ENCODE measurements around the gene INCA1.
"Not testable (repeated sequence)": the region's sequence is repeated elsewhere in the genome, so short reads cannot be mapped to it uniquely, and the experiment has no call there.

The INCA1 gene, protein sequence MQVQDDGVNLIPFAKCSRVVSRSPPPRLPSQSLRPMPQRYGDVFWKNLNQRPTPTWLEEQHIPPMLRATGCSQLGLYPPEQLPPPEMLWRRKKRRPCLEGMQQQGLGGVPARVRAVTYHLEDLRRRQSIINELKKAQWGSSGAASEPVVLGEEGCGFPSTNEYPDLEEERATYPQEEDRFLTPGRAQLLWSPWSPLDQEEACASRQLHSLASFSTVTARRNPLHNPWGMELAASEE

DNA sequence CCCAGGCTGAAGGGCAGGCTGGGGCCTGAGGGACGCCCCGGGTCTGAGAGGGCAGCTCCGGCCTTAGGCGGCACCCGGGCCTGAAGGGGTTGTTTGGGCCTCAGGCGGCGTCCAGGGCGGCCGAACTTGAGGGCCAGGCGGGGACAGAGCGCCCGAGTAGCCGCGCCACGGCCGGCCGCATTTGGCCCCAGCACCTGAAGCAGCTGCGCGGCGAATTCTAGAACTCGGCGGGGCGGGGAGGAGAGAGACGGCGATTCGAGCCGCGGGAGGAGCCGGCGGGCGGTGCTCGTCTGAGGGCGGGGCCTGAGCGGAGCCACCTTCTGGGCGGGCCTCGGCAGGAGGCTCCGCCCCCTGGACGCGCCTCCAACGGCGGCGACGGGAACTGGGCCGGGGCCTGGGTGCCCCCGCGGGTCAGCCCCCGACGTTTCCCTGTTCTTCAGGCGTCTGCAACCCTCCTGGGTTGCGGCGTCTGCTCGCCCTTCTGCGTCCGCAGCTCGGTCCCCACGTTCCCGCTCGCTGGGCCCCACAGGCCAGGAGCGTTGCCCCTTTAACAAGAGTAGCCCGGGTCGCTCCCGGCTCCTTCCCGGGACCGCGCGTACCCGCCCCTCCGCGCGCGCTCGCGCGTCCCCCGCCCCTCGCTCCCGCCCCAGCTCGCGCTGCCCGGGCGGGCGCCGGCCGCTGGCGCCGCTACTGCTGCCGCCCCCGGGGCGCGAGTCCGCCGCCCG, at the start of gene INCA1, which contains the start of gene KIF1C:
Gene INCA1, minus strand, starts transcription at position 221 of the 725 bp plus-strand sequence. CDS start 3,085 bp downstream, outside the sequence.
Gene KIF1C, plus strand, starts transcription at position 649 of the 725 bp plus-strand sequence. CDS start 2,297 bp downstream, outside the sequence.
- peak; percentile 93 for DNase-seq (ENCODE audit: low spot score)

DNA sequence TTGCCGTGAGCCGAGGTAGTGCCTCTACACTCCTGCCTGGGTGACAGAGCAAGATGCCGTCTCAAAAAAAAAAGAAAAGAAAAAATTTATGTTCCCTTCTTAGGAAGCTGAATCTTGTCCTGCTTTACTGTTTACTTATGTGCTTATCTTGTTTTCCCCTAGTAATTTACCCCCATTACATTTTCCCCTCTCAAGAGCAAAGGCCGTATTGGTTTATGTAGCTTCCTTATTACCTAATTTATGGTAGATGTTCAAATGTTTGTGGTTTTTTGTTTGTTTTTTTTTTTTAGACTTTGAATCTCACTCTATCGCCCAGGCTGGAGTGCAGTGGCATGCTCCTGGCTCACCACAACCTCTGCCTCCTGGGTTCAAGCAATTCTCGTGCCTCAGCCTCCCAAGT, 48.2 kb upstream of the INCA1 start:
- no peak for DNase-seq (ENCODE audit: low spot score)

DNA sequence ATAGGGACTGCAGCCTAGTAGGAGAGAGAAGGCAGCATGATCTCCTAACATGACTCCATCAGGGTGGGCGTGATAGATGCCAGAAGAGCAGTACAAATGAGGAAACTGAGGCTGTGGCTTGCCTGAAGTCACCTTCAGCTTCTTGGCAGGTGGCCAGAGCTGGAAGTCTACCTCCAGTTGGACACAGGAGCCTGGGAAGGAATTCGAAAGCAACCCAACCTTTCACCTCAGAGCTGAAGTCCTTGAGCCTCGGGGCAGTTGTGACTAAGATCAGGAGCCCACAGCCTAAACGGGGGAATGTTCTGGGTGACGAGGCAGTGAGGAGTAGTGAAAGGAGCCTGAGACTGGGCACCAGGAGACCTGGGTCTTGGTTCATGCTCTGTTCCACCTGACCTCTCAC, 47.3 kb upstream of the INCA1 start:
- peak; percentile 28 for DNase-seq (ENCODE audit: low spot score)

DNA sequence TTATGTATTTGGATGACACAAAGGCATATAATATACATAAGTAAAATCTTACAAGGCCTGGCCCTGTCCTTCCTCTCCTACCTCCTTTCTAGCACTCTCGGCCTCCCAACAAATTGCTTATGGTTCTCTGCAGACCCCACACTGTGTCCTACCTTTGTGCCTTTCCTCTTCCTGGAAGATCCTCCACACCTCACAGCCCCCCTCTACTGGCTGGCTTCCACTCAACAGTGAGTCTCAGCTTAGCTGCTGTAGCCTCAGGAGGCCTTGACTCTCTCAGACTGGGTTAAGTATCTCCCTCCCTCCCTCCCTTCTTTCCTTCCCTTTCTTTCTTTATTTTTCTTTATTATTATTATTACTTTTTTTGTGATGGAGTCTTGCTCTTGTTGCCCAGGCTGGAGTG, 46.2 kb upstream of the INCA1 start:
- DNase-seq (ENCODE audit: low spot score), result no peak

DNA sequence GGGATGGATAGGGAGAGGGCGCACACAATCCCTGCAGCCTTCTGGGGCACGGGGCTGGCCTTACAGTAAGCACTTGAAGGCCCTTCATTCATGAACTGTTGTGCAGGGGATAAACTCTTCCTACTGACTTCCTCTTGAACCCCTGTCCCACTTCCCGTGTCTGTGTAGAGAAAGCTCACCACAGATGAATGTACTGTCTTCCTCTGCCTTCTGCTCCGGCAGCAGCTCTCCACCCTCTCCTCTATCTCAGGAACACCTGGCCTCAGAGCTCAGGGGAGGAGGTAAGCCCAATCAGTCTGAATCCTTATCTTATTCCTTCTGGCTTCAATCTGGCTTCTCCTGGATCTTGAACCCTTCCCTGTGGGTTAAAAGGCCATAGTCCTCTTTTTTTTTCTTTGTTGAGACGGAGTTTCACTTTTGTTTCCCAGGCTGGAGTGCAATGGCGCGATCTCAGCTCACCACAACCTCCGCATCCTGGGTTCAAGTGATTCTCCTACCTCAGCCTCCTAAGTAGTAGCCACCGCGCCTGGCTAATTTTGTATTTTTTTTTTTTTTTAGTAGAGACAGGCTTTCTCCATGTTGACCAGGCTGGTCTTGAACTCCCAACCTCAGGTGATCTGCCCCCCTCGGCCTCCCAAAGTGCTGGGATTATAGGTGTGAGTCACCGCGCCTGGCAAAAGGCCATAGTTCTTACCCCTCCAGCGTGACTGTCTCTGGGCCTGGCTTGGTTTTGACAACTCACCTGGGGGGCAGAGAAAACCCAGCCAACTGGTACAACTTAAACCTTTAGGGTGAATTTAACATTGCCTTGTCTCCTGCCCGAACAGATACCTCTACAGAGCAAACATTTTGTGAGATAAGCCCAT, 45.1 kb upstream of the INCA1 start:
- no peak for DNase-seq (ENCODE audit: low spot score)

DNA sequence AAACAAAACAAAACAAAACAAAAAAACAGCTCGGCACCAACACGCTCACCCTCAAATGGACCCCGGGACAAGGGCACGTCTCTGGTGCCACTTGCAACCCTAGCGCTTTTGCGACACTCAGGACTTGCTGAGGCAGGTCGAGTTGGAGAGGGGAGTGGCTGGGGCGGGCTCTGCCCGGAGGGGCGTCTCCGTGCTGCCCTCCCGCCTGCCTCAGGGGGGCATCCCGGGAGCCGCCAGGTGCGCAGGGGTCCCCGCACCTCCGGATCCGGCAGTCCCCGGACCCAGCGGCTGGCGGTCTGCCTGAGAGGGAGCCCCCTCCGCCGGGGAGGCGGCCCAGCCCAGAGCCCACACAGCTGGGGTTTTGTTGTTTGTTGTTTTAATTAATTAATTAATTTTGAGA, 38.0 kb upstream of the INCA1 start, which contains the start of gene SLC52A1:
Gene SLC52A1, minus strand, starts transcription at position 112 of the 400 bp plus-strand sequence. CDS start 820 bp downstream, outside the sequence.
- no peak for DNase-seq (ENCODE audit: low spot score)

DNA sequence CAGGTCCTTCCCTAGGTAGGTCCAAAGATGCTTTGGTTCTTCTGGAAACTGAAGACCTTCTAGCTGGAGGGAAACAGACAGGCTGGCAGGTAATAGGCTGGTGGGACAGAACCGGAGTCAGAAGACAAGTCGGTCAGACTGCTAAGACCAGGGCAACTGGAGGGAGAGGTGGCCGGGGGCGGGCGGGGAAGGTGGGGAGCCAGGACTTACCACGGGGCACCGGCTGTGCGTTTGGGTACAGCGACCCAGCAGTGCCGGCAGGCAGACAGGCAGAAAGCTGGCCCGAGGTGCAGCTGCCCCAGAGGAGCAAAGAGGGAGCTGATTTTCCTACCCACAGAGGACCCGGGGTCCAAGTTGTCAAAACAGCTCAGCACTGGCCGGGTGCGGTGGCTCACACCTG, 37.3 kb upstream of the INCA1 start:
- DNase-seq (ENCODE audit: low spot score), result no peak

DNA sequence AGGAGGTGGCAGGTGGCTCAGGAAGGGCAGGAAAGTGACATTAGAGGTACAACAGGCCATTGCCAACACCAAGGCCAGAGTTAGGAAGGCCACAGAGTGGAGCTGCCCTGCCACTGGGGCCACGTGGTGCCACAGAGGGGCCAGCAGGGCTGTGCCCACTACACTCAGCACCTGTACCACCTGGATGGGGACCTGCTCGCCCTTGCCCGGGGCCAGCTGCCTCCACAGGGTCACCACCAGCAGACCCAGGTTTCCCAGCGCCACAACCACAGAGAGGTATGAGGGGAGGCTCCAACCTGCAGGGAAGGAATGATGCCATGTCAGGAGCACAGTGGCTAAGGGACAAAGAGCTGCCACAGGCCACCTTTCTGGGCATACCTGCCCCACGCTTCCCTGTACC, 36.7 kb upstream of the INCA1 start:
- no peak for DNase-seq (ENCODE audit: low spot score)

DNA sequence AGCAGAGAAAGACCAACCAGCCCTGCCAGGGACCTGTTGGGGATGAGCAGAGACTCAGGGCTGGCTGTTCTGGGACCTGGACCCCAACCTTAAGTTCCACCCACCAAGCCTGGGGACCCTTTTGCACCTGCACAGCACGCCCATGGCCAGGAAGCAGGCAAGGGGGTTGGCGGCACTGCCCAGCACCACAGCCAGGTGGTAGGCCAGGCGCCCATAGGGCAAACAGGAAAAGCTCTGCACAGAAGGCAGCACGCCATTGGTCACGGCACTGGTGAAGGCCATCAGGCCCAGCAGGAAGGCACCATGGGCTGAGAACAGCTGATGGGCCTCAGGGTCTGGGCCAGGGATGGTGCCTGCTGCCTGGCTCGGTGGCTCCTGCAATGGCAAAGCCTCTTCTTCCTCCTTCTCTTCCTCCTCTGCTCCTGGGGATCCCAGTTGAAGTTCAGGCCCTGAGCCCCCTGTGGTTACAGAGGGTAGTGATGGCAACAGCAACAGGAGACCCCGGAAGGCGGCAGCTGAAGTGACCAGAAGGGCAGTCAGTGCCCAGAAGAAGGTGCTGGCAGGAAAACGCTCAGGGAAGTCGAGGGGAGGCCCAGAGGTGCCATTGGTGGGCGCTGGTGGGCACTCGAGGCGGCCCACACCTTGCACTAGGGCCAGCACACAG, 36.2 kb upstream of the INCA1 start:
- DNase-seq (ENCODE audit: low spot score), result no peak

DNA sequence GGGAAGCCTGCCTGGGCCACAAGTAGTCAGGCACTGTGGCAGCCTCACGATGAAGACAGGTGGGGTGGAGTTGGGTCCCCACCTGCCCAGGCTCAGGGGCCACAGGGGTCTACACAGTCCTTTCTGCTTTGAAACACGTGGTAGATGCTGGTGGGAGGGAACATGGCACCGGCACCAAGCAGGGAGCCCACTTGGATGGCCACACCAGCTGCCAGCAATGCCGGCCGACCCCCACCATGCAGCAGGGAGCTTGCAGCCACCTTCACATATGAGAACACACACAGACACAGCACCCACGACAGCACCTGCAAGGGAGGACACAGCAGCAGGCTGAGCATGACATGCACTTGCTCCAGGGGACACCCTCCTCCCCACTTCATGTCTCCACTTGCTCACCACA, 35.5 kb upstream of the INCA1 start:
- DNase-seq (ENCODE audit: low spot score), result no peak

DNA sequence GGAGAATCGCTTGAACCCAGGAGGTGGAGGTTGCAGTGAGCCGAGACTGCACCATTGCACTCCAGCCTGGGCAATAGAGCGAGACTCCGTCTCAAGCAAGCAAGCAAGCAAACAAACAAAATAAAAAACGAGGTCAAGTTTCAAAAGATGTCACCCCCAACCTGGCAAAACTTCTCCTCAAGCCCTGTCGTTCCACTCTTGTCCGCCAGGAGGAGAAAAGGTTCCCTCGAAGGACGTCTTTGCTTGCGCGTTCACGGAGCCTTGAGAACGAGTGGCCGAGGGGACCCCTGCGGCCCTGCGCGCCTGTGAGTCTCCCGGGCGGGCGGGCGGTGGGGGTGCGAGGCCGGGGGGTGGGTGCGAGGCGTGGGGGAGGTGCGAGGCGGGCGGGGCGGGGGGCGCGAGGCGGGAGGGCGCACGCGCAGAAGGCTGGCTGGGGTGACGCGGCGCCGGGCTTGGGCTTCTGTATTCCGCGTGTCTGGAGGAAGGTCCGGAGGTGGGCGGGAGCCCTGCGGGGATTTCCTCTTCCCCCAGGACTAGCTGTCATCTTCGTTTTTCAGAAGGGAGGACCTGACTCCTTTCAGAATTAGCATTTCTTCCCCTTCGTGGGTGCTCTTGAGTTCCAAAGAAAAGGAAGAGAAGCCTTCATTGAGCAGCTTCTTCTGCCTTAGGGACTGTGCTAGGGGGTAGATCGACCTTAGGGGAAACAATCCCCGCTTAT, 34.2 kb upstream of the INCA1 start:
- peak; percentile 76 for DNase-seq (ENCODE audit: low spot score)

DNA sequence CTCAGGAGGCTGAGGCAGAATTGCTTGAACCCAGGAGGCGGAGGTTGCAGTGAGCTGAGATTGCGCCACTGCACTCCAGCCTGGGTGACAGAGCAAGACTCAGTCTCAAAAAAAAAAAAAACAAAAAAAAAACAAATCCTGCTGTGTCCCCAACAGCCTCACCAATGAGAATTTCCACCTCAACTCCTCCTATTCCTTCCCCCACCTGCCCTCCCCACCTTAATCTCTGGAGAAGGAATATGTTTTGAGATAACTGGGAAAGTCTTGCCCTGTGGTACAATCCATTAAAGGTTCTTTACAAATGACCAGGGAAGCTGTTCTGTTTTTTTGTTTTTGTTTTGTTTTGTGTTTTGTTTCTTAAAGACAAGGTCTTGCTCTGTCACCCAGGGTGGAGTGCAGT, 32.8 kb upstream of the INCA1 start:
- DNase-seq (ENCODE audit: low spot score), result not testable (repeated sequence)

DNA sequence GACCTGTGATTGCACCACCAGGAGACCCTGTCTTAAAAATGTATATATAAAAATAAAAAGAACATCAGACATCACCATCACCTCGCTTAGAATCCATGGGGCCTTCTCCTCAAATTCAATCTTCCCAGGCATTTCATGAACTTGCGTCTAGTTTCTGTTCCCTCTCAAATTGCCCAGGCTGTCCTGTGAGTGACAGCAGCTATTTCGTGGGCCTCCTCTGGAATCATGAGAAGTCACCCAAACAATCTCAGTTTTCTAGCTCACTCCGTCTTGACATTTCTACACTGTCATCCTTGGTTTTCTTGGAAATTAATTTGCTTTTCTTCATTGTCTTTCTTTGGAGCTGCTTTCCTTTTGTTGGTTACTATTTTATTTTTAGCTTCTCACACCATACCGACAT, 30.6 kb upstream of the INCA1 start:
- DNase-seq (ENCODE audit: low spot score), result no peak

DNA sequence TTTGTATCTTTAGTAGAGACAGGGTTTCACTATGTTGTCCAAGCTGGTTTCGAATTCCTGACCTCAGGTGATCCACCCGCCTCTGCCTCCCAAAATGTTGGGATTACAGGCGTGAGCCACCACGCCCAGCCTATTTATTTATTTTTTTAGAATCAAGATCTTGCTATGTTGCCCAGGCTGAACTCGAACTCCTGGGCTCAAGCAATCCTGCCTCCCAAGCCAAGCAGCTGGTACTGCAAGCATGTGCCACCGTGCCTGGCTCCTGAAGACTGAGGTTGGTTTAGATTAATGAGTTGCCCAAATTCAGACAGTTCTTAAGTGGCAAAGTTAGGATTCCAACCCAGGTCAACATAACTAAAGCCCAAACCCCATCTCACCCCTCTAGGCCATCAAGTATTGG, 30.0 kb upstream of the INCA1 start:
- no peak for DNase-seq (ENCODE audit: low spot score)

DNA sequence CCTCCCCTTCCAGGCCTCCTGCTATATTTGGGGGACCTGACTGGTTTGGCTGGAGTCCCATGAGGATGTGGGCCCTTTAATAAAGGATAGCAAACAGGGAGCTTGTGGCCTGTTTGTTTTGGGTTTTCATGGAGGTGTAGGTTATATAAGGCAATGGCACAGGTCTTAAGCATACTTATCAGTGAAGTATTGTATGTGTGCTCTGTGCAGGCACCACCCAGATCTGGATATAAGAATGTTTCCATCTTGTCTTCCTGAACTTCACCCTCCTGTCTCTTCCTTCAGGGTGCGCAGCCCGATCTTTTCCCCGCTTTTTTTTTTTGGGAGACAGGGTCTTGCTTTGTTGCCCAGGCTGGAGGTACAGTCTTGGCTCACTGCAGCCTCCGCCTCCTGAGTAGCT, 27.3 kb upstream of the INCA1 start:
- no peak for DNase-seq (ENCODE audit: low spot score)

DNA sequence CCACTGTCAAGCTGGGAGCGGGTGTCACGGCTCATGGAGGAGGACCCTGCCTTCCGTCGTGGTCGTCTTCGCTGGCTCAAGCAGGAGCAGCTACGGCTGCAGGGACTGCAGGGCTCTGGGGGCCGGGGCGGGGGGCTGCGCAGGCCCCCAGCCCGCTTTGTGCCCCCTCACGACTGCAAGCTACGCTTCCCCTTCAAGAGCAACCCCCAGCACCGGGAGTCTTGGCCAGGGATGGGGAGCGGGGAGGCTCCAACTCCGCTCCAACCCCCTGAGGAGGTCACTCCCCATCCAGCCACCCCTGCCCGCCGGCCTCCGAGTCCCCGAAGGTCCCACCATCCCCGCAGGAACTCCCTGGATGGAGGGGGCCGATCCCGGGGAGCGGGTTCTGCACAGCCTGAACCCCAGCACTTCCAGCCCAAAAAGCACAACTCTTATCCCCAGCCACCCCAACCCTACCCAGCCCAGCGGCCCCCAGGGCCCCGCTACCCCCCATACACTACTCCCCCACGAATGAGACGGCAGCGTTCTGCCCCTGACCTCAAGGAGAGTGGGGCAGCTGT, 26.3 kb upstream of the INCA1 start:
- no peak for DNase-seq (ENCODE audit: low spot score)

DNA sequence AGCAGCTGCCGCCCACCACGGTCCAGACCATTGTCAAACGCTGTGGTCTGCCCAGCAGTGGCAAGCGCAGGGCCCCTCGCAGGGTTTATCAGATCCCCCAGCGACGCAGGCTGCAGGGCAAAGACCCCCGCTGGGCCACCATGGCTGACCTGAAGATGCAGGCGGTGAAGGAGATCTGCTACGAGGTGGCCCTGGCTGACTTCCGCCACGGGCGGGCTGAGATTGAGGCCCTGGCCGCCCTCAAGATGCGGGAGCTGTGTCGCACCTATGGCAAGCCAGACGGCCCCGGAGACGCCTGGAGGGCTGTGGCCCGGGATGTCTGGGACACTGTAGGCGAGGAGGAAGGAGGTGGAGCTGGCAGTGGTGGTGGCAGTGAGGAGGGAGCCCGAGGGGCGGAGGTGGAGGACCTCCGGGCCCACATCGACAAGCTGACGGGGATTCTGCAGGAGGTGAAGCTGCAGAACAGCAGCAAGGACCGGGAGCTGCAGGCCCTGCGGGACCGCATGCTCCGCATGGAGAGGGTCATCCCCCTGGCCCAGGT, 24.9 kb upstream of the INCA1 start:
- DNase-seq (ENCODE audit: low spot score), result no peak

DNA sequence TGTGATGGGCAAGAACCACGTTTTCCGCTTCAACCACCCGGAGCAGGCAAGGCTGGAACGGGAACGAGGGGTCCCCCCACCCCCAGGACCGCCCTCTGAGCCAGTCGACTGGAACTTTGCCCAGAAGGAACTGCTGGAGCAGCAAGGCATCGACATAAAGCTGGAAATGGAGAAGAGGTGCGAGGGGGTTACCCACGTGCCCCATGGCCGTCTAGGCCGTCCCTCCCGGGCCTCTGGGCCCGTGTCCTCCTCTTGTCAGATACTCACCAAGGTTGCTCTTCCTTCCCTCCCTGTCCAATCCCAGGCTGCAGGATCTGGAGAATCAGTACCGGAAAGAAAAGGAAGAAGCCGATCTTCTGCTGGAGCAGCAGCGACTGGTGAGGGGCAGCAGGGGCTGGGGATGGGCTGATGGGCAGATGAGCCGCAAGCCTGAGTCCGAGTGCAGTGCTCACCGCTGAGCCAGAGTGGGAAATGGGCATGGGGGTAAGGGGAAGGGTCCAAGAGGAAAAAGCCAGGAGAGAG, 23.2 kb upstream of the INCA1 start:
- DNase-seq (ENCODE audit: low spot score), result no peak

DNA sequence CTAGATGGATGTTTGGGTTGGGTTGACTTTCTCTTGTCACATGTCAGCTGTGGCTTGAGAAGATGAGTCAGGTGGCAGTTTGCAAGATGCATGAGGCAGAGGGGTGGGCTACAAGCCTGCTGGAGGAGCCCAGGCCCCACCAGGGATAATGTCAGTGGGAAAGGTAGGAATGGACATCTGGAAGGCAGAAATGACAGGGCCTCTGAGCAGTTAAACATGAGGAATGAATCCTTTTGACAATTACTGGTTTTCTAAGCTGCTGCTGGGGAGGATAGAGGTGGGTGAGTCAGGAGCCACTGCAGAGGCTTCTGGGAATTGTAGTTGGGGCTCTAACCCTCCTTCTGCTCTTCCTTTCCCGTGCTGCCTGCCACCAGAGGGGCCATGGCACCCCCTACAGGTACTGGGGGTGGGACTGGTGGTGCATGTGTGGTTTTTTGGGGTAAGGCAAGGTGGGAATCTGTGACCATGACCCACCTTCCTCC, 22.2 kb upstream of the INCA1 start:
- DNase-seq (ENCODE audit: low spot score), result no peak

DNA sequence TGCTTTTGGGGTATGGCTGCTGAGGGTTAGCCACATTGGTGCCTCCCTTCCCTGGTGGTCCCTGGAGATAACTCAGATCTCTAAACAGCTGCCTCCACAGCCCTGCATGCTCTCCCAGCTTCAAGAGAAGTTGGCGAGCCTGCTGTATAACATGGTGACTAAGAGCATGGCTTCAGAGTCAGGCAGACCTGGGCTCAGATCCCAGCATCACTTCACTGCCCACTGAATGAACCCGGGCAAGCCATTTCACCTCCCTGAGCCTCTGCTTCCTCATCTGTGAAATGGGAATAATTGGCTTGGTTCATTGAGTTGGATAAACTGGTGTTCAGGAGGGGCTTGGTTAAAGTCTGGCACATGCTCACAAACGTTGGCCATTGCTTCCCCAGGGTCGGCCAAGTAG, 17.0 kb upstream of the INCA1 start:
- no peak for DNase-seq (ENCODE audit: low spot score)
